ENCODE data around the gene CDC42BPB.

DNA sequence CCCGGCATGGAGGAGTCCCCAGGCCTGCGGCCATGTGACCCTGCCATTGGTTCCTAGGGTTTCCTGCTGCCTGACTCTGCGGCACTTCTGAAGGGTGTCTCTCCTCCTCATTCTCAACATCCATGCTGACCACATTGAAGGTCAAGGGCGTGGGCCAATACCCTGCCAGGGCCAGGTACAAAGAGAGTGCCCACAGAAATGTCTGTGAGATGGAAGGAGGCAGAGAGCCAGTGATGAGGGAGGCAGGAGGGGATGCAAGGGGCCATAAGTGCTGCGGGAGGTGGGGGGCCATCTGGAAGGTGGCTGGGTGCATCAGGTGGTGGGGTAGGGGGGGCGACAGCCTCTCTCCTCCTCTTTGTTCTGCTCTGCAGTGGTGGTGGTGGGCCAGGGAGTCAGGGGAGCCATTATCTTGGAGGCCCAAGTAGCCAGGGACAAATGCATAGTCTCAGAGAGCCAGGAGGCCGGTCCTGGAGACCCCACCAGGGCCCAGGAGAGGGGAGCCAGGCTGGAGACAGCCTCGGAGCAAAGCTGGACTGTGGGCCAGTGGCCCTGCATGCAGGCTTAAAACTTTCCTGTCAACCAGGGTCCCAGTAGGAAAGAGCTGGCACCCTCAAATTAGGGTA lies 13.0 kb upstream of the CDC42BPB start:
- no peak for TF ChIP-seq ZNF274 (IDR thresholded peaks at IDR 0.05; ENCODE audit: low read depth, low read length)
- no peak for TF ChIP-seq YY1 (IDR thresholded peaks at IDR 0.05; ENCODE audit: insufficient read depth, insufficient read length)
- TF ChIP-seq SUZ12 (IDR thresholded peaks at IDR 0.05; ENCODE audit: extremely low read depth, insufficient read depth, insufficient read length): no peak

Data from NT2/D1 (cell line).